ENCODE measurements around the gene KCNJ15. TPM values are rescaled to one million over a fixed set of nuclear protein-coding genes. Genes with fewer than 3 reads are reported as not detected.

The KCNJ15 gene
- total and polyA plus RNA-seq, 3 experiments from 2014 or later, result not detected

DNA sequence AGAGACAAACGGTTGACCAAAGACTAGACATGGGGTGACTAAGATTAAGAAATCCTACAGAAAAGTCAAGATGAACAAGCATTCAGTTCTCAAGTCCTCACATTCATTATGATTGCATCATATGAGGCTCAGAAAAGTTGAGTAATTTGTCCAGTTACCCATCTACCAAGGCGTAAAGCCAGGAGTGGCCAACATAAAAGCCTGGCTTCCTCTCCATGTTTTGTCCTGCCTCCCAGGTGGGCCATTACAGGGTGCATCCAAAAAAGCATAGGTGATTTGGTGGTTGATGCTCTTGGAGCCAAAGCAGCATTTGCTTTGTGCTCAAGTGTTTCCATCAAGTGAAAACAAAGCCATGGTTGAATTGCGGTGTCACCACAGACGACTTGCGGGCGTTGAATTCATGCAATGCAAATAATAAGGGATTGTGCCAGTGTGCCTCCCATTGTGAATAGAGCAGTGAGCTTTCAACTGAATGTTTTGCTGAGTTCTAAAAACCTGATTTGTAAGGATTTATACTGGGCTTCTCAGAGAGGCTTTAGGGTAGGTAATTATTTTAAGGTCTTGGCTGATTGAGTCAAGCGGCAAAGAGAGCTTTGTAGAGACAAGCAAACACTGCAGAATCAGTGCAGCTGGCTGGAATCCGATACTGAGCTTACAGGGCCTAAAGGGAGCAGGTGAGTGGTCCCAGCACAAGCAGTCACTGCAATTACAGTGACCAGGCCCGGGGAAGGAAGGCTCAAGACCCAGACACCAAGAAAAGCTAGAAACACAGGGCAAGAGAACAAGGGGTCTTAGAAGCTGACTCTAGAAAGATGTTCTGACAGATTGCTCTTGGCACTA is 54.1 kb downstream of the KCNJ15 start:
- H3K27me3 ChIP-seq (ENCODE audit: insufficient read depth, low read length, poor library complexity, severe bottlenecking), result no peaks in the 10 kb centered on the region
- Mint-ChIP-seq H3K4me3 (no peak overlapping the region), H3K27ac (no peak overlapping the region), H3K36me3 (no peaks in the 10 kb centered on the region), H3K9me3 (peaks cover 0 to 2% (median 0%) of the 10 kb centered on the region in 5 donors), H3K4me1 (peaks cover 0 to 5% (median 0%) of the 10 kb centered on the region in 3 donors), H3K27me3 (peaks cover 2 to 7% of the 10 kb centered on the region in 2 donors)
- ChIA-PET CTCF (no interaction called here), POLR2A (no interaction called here)
- H3K4me1 ChIP-seq (ENCODE audit: insufficient read depth, low read length), result peaks cover 3% of the 10 kb centered on the region
- H3K9me3 ChIP-seq (ENCODE audit: low read length), result no peaks in the 10 kb centered on the region
- no peak for DNase-seq
- no peak overlapping the region for H3K4me3 ChIP-seq (ENCODE audit: low read length)
- H3K36me3 ChIP-seq (ENCODE audit: insufficient read depth, low read length), result no peaks in the 10 kb centered on the region
- no peak overlapping the region for H3K27ac ChIP-seq (ENCODE audit: low read depth, low read length)

DNA sequence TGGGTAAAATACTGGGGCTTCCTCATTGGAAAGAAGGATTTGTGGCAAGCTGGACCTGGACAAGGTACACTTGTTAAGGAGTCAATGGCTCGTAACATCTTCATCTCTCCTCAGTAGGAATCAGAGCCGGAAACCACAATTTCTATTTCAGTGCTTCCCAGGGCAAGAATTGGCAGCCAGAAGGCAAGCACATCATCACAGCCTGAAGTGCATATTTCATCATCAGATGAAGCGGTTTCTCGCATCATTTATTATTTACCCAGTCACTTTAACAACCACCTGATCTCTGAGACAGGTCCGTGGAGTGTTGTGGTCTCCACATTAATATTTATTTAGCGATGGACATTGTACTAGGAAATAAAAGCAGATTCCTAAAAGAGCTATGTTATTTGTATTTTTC is 55.0 kb downstream of the KCNJ15 start:
- no peak overlapping the region for H3K4me3 Mint-ChIP-seq
- CTCF ChIA-PET, result no interaction called here
- POLR2A ChIA-PET, result no interaction called here
- H3K27me3 Mint-ChIP-seq, result peaks cover 2 to 7% of the 10 kb centered on the region in 2 donors
- Histone ChIP-seq H3K4me3 (ENCODE audit: low read length) (no peak overlapping the region), H3K4me1 (ENCODE audit: insufficient read depth, low read length) (no peaks in the 10 kb centered on the region), H3K27me3 (ENCODE audit: insufficient read depth, low read length, poor library complexity, severe bottlenecking) (no peaks in the 10 kb centered on the region), H3K27ac (ENCODE audit: low read depth, low read length) (no peak overlapping the region), H3K9me3 (ENCODE audit: low read length) (no peaks in the 10 kb centered on the region), H3K36me3 (ENCODE audit: insufficient read depth, low read length) (no peaks in the 10 kb centered on the region)
- peaks cover 0 to 2% (median 0%) of the 10 kb centered on the region in 5 donors for H3K9me3 Mint-ChIP-seq
- H3K27ac Mint-ChIP-seq, result no peak overlapping the region
- H3K4me1 Mint-ChIP-seq, result no peaks in the 10 kb centered on the region
- H3K36me3 Mint-ChIP-seq, result no peaks in the 10 kb centered on the region
- no peak for DNase-seq

DNA sequence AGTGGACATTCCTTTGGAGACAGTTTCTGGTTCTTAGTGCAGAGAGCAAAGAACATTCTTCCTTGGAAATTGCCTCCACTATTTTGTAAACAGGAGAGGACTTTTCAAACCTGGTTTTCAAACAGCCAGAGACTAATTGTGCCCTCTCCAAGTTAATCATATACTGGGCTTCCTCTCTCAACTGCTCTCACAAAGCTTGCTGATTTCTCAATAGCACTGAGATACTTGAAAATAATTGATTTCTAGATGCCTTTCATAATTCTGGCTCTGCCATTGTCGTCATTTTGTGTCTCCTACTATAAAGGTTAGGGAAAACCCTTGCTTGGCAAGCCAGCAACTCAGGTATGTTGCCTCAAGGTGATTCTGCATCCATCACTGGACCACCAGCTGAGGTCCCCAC is 56.0 kb downstream of the KCNJ15 start:
- POLR2A ChIA-PET, result no interaction called here
- H3K36me3 ChIP-seq (ENCODE audit: insufficient read depth, low read length), result no peaks in the 10 kb centered on the region
- H3K4me3 Mint-ChIP-seq, result no peak overlapping the region

GRCh38 chr21:38314558-38314957 is 57.8 kb downstream of the KCNJ15 start:
- Mint-ChIP-seq H3K9me3 (peaks cover 0 to 2% (median 0%) of the 10 kb centered on the region in 5 donors), H3K27me3 (peaks cover 2 to 7% of the 10 kb centered on the region in 2 donors), H3K27ac (peak overlapping the region in 1 of 8 donors; percentile 70), H3K4me1 (no peaks in the 10 kb centered on the region), H3K36me3 (no peaks in the 10 kb centered on the region), H3K4me3 (no peak overlapping the region)
- Histone ChIP-seq H3K9me3 (ENCODE audit: low read length) (no peaks in the 10 kb centered on the region), H3K4me1 (ENCODE audit: insufficient read depth, low read length) (no peaks in the 10 kb centered on the region), H3K27me3 (ENCODE audit: insufficient read depth, low read length, poor library complexity, severe bottlenecking) (no peaks in the 10 kb centered on the region), H3K4me3 (ENCODE audit: low read length) (no peak overlapping the region), H3K36me3 (ENCODE audit: insufficient read depth, low read length) (no peaks in the 10 kb centered on the region), H3K27ac (ENCODE audit: low read depth, low read length) (no peak overlapping the region)
- ChIA-PET POLR2A (no interaction called here), CTCF (no interaction called here)
- no peak for DNase-seq

More for the DNA sequence above, 56.0 kb downstream of the KCNJ15 start:
- Histone ChIP-seq H3K27ac (ENCODE audit: low read depth, low read length) (no peak overlapping the region), H3K4me1 (ENCODE audit: insufficient read depth, low read length) (no peaks in the 10 kb centered on the region), H3K4me3 (ENCODE audit: low read length) (no peak overlapping the region), H3K27me3 (ENCODE audit: insufficient read depth, low read length, poor library complexity, severe bottlenecking) (no peaks in the 10 kb centered on the region), H3K9me3 (ENCODE audit: low read length) (no peaks in the 10 kb centered on the region)
- Mint-ChIP-seq H3K27me3 (peaks cover 2 to 7% of the 10 kb centered on the region in 2 donors), H3K36me3 (no peaks in the 10 kb centered on the region), H3K27ac (no peak overlapping the region), H3K9me3 (peaks cover 0 to 2% (median 0%) of the 10 kb centered on the region in 5 donors), H3K4me1 (no peaks in the 10 kb centered on the region)
- no peak for DNase-seq
- CTCF ChIA-PET, result no interaction called here

GRCh38 chr21:38315122-38315521 is 58.3 kb downstream of the KCNJ15 start:
- Mint-ChIP-seq H3K4me1 (no peaks in the 10 kb centered on the region), H3K27me3 (peaks cover 2 to 7% of the 10 kb centered on the region in 2 donors), H3K36me3 (no peaks in the 10 kb centered on the region), H3K27ac (no peak overlapping the region), H3K4me3 (no peak overlapping the region), H3K9me3 (peaks cover 0 to 2% (median 0%) of the 10 kb centered on the region in 5 donors)
- Histone ChIP-seq H3K36me3 (ENCODE audit: insufficient read depth, low read length) (no peaks in the 10 kb centered on the region), H3K27me3 (ENCODE audit: insufficient read depth, low read length, poor library complexity, severe bottlenecking) (no peaks in the 10 kb centered on the region), H3K4me3 (ENCODE audit: low read length) (no peak overlapping the region), H3K9me3 (ENCODE audit: low read length) (no peaks in the 10 kb centered on the region), H3K4me1 (ENCODE audit: insufficient read depth, low read length) (no peaks in the 10 kb centered on the region), H3K27ac (ENCODE audit: low read depth, low read length) (no peak overlapping the region)
- no peak for DNase-seq
- CTCF ChIA-PET, result no interaction called here
- POLR2A ChIA-PET, result no interaction called here

DNA sequence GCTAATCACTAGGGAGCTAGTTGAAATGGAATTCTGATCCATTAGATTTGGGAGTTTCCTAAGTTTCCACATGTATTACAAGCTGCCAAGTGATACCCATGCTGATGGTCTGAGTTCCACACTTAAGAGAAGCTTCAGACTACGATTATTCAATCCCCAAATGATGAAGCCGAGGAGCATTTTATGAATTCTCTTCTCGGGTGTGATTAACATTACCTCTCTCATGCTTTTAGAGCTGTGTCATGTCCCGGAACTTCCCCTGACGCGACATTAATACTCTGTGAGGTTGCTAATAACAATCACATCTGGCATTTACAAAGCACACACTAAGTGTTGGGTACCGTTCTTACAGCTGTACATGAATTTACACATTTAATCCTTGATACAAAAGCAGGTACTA is 63.0 kb downstream of the KCNJ15 start:
- Mint-ChIP-seq H3K4me3 (no peak overlapping the region), H3K4me1 (peaks cover 0 to 8% (median 0%) of the 10 kb centered on the region in 3 donors), H3K36me3 (no peaks in the 10 kb centered on the region), H3K9me3 (peaks cover 0 to 2% (median 0%) of the 10 kb centered on the region in 5 donors), H3K27ac (no peak overlapping the region), H3K27me3 (no peaks in the 10 kb centered on the region)
- no peaks in the 10 kb centered on the region for H3K27me3 ChIP-seq (ENCODE audit: insufficient read depth, low read length, poor library complexity, severe bottlenecking)
- no peaks in the 10 kb centered on the region for H3K9me3 ChIP-seq (ENCODE audit: low read length)
- no peak overlapping the region for H3K4me3 ChIP-seq (ENCODE audit: low read length)
- POLR2A ChIA-PET, result no interaction called here
- peaks cover 18% of the 10 kb centered on the region for H3K4me1 ChIP-seq (ENCODE audit: insufficient read depth, low read length)
- DNase-seq, result no peak
- CTCF ChIA-PET, result no interaction called here
- no peaks in the 10 kb centered on the region for H3K36me3 ChIP-seq (ENCODE audit: insufficient read depth, low read length)
- H3K27ac ChIP-seq (ENCODE audit: low read depth, low read length), result no peak overlapping the region

- no peaks in the 10 kb centered on the region for H3K27me3 ChIP-seq (ENCODE audit: insufficient read depth, low read length, poor library complexity, severe bottlenecking)
- peaks cover 21% of the 10 kb centered on the region for H3K4me1 ChIP-seq (ENCODE audit: insufficient read depth, low read length)
- no peak overlapping the region for H3K27ac Mint-ChIP-seq
- H3K4me1 Mint-ChIP-seq, result peaks cover 0 to 8% (median 0%) of the 10 kb centered on the region in 3 donors
- no peak for DNase-seq
- H3K9me3 ChIP-seq (ENCODE audit: low read length), result no peaks in the 10 kb centered on the region
- H3K36me3 ChIP-seq (ENCODE audit: insufficient read depth, low read length), result no peaks in the 10 kb centered on the region
- H3K4me3 Mint-ChIP-seq, result no peak overlapping the region
- ChIA-PET POLR2A (no interaction called here), CTCF (no interaction called here)
- H3K27ac ChIP-seq (ENCODE audit: low read depth, low read length), result no peak overlapping the region
- H3K9me3 Mint-ChIP-seq, result peaks cover 0 to 2% (median 0%) of the 10 kb centered on the region in 5 donors
- H3K36me3 Mint-ChIP-seq, result no peaks in the 10 kb centered on the region
- H3K27me3 Mint-ChIP-seq, result peaks cover 0 to 5% of the 10 kb centered on the region in 2 donors
- no peak overlapping the region for H3K4me3 ChIP-seq (ENCODE audit: low read length)
These were observed 64.8 kb downstream of the KCNJ15 start for GRCh38 chr21:38321568-38321967.

DNA sequence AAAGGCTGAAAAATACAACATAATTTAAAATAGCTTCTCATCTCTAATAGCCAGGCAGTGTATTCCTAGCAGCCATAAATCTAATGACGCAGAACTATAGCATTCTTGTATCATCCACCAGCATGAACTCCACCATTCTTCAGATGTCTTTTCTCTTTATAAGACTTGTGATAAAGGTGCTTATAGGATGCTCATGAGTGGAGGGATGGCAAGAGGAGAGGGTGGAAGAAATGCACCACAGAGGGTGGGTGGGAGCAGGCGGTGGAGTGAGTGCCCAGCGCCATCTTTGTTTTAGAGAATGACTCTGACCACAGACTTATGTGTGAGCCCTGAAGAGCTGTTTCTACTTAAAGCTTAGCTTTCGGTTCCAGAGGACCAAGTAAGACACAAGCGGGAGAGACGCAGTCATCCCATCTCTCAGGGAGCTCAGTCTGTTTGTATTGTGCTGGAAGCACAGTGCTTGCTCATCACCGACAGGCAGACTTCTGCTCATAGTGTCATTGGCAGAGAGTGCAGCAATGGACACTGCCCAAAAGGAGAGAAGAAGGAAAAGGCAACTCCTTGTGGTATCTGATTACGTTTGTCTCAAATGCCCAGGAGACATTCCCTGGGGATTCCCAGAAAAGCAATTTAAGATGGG is 65.6 kb downstream of the KCNJ15 start:
- ChIA-PET CTCF (no interaction called here), POLR2A (no interaction called here)
- H3K27ac Mint-ChIP-seq, result peak overlapping the region in 1 of 8 donors; percentile 17
- peaks cover 0 to 2% (median 0%) of the 10 kb centered on the region in 5 donors for H3K9me3 Mint-ChIP-seq
- Histone ChIP-seq H3K27me3 (ENCODE audit: insufficient read depth, low read length, poor library complexity, severe bottlenecking) (no peaks in the 10 kb centered on the region), H3K27ac (ENCODE audit: low read depth, low read length) (no peak overlapping the region), H3K4me1 (ENCODE audit: insufficient read depth, low read length) (peaks cover 21% of the 10 kb centered on the region), H3K4me3 (ENCODE audit: low read length) (no peak overlapping the region), H3K9me3 (ENCODE audit: low read length) (no peaks in the 10 kb centered on the region), H3K36me3 (ENCODE audit: insufficient read depth, low read length) (no peaks in the 10 kb centered on the region)
- no peaks in the 10 kb centered on the region for H3K36me3 Mint-ChIP-seq
- peaks cover 0 to 5% of the 10 kb centered on the region in 2 donors for H3K27me3 Mint-ChIP-seq
- no peak overlapping the region for H3K4me3 Mint-ChIP-seq
- no peak for DNase-seq
- H3K4me1 Mint-ChIP-seq, result peaks cover 0 to 8% (median 0%) of the 10 kb centered on the region in 3 donors

Measured in CD8-positive, alpha-beta memory T cell (primary cell).